Measurements from ENCODE around the gene GALNT2.

The GALNT2 gene

GRCh38 chr1:230136453-230137336 is 69.7 kb downstream of the GALNT2 start:
- DNase-seq, result no peak

GRCh38 chr1:230137337-230137815 is 70.3 kb downstream of the GALNT2 start:
- no peak for DNase-seq

- DNase-seq, result no peak
Measured at GRCh38 chr1:230138561-230139239, 71.7 kb downstream of the GALNT2 start.

DNA sequence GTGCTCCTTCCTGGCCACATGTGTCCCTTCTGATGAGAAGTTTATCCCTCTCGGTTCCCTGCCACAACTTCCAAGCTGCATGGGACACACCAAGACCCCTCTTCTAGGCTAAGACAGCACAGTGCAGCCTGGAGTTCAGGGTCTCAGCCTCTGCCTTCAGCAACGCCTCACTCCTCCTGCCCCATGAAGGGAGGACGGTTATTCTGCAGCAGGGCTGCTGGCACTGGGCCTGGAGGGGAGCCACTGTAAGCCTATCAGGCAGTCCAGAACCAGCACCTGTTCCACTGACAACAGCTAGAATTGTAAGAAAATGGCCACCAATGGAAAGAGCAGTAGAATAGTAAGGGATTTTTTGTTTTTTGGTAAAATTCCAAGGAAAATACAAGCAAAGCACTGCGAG is 72.3 kb downstream of the GALNT2 start:
- DNase-seq, result no peak

DNA sequence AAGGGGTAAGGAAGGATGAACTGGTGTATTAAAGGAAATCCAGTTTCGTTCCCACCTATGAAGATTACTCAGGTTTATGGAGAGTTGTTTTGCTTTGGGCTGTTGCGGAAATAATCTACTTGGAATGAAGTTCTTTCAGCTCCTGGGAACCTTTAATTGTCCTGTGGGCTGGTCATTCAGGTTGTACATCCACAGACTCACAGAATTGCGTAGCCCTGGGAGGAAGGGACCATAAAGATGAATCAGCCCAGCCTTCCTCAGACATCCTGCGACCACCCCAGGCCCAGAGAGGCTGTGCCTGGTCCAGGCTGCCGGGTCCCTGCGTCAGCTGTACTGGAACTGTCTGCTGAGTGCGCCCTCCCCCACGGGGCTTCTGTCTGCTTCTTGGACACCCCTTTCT is 72.7 kb downstream of the GALNT2 start:
- peak; percentile 32 for DNase-seq

GRCh38 chr1:230140221-230141020 is 73.4 kb downstream of the GALNT2 start:
- peak; percentile 70 for DNase-seq

GRCh38 chr1:230141021-230141648 is 74.1 kb downstream of the GALNT2 start:
- peak; percentile 85 for DNase-seq

GRCh38 chr1:230141797-230142607 is 75.0 kb downstream of the GALNT2 start:
- no peak for DNase-seq

GRCh38 chr1:230142608-230143210 is 75.7 kb downstream of the GALNT2 start:
- no peak for DNase-seq

DNA sequence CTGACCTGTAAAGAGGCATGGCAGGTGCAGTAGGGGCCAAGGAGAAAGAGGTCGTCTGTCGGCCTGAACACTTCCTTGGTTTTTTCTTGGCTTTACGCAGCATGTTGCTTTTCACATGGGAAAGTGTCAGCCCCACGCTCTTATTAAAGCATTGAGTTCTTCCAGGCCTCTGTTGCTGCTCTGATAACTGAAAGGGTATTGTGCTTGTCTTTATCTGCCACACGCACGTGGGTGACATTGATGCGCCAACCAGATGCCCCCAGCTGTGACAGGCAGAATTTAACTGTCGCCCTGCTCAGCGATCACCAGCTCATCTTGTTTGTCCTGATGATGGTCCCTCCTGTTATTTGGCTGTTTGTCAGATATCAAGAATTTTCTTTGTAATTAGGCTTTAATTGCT is 76.5 kb downstream of the GALNT2 start:
- DNase-seq, result no peak

GRCh38 chr1:230144010-230144614 is 77.1 kb downstream of the GALNT2 start:
- DNase-seq, result no peak

GRCh38 chr1:230144758-230145504 is 77.9 kb downstream of the GALNT2 start:
- DNase-seq, result no peak

- DNase-seq, result no peak
Measured at GRCh38 chr1:230145505-230145899, 78.5 kb downstream of the GALNT2 start.

DNA sequence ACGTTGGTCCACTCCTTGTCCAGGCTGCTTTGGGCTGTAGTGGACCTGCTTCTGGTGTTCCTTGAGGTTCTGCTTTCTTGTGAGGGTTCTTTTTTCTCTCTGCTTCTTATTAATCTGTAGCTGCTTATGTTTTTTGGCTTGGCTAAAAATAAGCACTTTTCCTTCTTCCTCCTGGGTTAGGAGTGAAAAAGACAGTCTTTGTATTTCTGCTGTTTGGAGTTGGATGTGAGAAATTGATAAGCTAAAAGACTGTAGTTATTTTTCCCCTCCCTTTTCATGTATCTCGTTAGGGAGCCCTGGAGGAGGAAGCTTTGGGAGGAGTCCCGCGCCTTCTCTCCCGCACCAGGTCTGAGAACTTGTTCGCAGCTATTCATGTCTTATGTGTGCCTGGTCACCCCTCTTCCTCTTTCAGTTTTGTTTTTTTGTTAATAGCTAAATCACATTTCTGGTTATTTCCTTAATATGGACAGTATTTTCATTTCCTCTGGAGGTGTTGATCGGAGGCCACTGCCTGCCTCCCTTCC is 79.0 kb downstream of the GALNT2 start:
- DNase-seq, result no peak

DNA sequence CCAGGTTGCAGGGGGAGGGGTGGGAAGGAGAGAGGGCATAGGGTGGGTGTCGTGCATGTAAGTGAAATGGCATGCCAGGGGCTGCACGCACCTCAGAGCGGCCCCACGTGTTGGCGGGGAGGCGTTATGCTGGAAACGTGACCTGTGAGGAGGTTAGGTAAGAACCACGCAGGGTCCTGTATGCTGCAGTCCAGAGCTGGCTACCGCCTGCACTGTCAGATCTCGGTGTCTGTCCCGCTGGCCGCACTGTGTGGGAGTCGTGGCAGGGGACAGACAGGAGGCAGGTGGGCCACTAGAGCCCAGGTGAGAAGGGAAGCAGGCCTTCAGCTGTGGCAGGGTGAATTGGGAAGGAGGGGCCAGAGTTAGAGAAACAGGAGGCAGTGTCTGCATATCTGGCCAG is 79.7 kb downstream of the GALNT2 start:
- DNase-seq, result no peak

- DNase-seq, result no peak
Measured at GRCh38 chr1:230147253-230148125, 80.5 kb downstream of the GALNT2 start.

- no peak for DNase-seq
Measured at GRCh38 chr1:230148126-230148652, 81.2 kb downstream of the GALNT2 start.

DNA sequence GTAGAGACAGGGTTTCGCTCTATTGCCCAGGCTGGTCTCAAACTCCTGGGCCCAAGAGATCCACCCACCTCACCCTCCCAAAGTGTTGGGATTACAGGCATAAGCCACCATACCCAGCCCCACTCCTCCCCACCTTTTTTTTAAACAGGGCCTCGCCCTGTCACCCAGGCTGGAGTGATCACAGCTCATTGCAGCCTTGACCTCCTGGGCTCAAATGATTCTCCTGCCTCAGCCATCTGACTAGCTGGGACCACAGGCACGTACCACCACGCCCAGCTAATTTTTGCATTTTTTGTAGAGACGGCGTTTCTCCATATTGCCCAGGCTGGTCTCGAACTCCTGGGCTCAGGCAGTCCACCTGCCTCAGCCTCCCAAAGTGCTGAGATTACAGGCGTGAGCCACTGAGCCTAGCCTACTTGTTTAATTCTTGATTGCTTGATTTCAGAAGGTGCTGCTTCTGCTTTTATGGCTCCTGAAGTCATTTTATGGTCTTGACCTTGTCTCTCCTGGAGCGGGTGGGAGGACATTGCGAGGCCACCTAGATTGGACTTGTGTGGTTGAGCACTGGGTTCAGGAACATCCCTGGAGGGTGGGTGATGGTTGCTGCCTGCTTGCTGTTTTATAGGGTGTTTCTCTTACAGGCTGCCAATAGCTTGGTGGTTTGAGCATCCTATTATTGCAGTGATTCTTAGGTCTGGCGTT is 81.9 kb downstream of the GALNT2 start:
- DNase-seq, result no peak
